ENCODE measurements around the gene MAP7.

- TF ChIP-seq, protein P1, sequence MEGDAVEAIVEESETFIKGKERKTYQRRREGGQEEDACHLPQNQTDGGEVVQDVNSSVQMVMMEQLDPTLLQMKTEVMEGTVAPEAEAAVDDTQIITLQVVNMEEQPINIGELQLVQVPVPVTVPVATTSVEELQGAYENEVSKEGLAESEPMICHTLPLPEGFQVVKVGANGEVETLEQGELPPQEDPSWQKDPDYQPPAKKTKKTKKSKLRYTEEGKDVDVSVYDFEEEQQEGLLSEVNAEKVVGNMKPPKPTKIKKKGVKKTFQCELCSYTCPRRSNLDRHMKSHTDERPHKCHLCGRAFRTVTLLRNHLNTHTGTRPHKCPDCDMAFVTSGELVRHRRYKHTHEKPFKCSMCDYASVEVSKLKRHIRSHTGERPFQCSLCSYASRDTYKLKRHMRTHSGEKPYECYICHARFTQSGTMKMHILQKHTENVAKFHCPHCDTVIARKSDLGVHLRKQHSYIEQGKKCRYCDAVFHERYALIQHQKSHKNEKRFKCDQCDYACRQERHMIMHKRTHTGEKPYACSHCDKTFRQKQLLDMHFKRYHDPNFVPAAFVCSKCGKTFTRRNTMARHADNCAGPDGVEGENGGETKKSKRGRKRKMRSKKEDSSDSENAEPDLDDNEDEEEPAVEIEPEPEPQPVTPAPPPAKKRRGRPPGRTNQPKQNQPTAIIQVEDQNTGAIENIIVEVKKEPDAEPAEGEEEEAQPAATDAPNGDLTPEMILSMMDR (conservative IDR thresholded peaks at IDR 0.05), result no peak
- TF ChIP-seq EZH2 (IDR thresholded peaks at IDR 0.05; ENCODE audit: low read depth), result no peak
Measured at GRCh38 chr6:136586295-136586694, 36.1 kb upstream of the MAP7 start.

All from PC-9 (cell line).